ENCODE results near the gene GRB7. TPM values are rescaled to one million over a fixed set of nuclear protein-coding genes. Genes with fewer than 3 reads are reported as not detected.
A peak's percentile ranks its signal among the peaks of the same experiment; 100 is the strongest.

GRB7 gene
- total RNA-seq, 1 experiment from 2014 or later = 2,531 TPM

GRCh38 chr17:39754958-39755553, 17.3 kb downstream of the GRB7 start:
- peaks cover 64% of the 10 kb centered on the region for H3K36me3 Mint-ChIP-seq (ENCODE audit: insufficient read depth, unreplicated experiment)
- TSS peak; percentile 81 for BruUV-seq (replicated peaks)
- TF ChIP-seq CTCF (IDR thresholded peaks at IDR 0.05; ENCODE audit: unreplicated experiment) = no peak
- H3K9me3 Mint-ChIP-seq (ENCODE audit: low read depth, unreplicated experiment) = no peaks in the 10 kb centered on the region
- DNase-seq = no peak
- peak overlapping the region; percentile 63 for H3K4me3 Mint-ChIP-seq (ENCODE audit: low read depth, unreplicated experiment)
- CTCF ChIA-PET = interaction anchor here (0.6 to 161.2 kb wide), 41 partner anchors 28 to 927 kb away, joined by 3 to 42089 read pairs (median 20); partner anchors contain the start of genes ERBB2, FBXL20, GRB7 and GSDMA
- H3K27me3 Mint-ChIP-seq (ENCODE audit: unreplicated experiment) = peaks cover 37% of the 10 kb centered on the region
- intact Hi-C loops (cut with micrococcal nuclease; ENCODE audit: unreplicated experiment) = loop anchor here (1.0 to 5.0 kb wide), 19 partner anchors 16 to 225 kb away; partner anchors contain the start of genes IKZF3, MIEN1, PGAP3 and PSMD3
- peaks cover 53% of the 10 kb centered on the region for H3K4me1 Mint-ChIP-seq (ENCODE audit: low read depth, unreplicated experiment)
- H3K27ac Mint-ChIP-seq (ENCODE audit: unreplicated experiment) = peak overlapping the region; percentile 12

GRCh38 chr17:39755554-39756379, 18.0 kb downstream of the GRB7 start:
- H3K36me3 Mint-ChIP-seq (ENCODE audit: insufficient read depth, unreplicated experiment) = peaks cover 57% of the 10 kb centered on the region
- intact Hi-C loops (cut with micrococcal nuclease; ENCODE audit: unreplicated experiment) = no loop called here
- H3K4me1 Mint-ChIP-seq (ENCODE audit: low read depth, unreplicated experiment) = peaks cover 46% of the 10 kb centered on the region
- CTCF ChIA-PET = interaction anchor here (0.6 to 161.2 kb wide), 40 partner anchors 28 to 464 kb away, joined by 3 to 42089 read pairs (median 24); partner anchors contain the start of genes ERBB2, GRB7, GSDMA and GSDMB
- no peaks in the 10 kb centered on the region for H3K9me3 Mint-ChIP-seq (ENCODE audit: low read depth, unreplicated experiment)
- DNase-seq = peak; percentile 94
- H3K27ac Mint-ChIP-seq (ENCODE audit: unreplicated experiment) = peak overlapping the region; percentile 12
- no TSS peak for BruUV-seq (replicated peaks)
- peaks cover 37% of the 10 kb centered on the region for H3K27me3 Mint-ChIP-seq (ENCODE audit: unreplicated experiment)
- TF ChIP-seq CTCF (IDR thresholded peaks at IDR 0.05; ENCODE audit: unreplicated experiment) = no peak
- H3K4me3 Mint-ChIP-seq (ENCODE audit: low read depth, unreplicated experiment) = peak overlapping the region; percentile 63

GRCh38 chr17:39756380-39757079, 18.8 kb downstream of the GRB7 start:
- Mint-ChIP-seq H3K4me3 (ENCODE audit: low read depth, unreplicated experiment) (peak overlapping the region; percentile 63), H3K36me3 (ENCODE audit: insufficient read depth, unreplicated experiment) (peaks cover 50% of the 10 kb centered on the region), H3K27me3 (ENCODE audit: unreplicated experiment) (peaks cover 37% of the 10 kb centered on the region), H3K4me1 (ENCODE audit: low read depth, unreplicated experiment) (peaks cover 38% of the 10 kb centered on the region), H3K9me3 (ENCODE audit: low read depth, unreplicated experiment) (no peaks in the 10 kb centered on the region), H3K27ac (ENCODE audit: unreplicated experiment) (peak overlapping the region; percentile 1)
- CTCF ChIA-PET = interaction anchor here (0.6 to 161.2 kb wide), 31 partner anchors 29 to 475 kb away, joined by 3 to 42089 read pairs (median 54); partner anchors contain the start of genes ERBB2, GRB7, GSDMA and IKZF3
- BruUV-seq (replicated peaks) = no TSS peak
- no peak for DNase-seq
- TF ChIP-seq CTCF (IDR thresholded peaks at IDR 0.05; ENCODE audit: unreplicated experiment) = no peak
- intact Hi-C loops (cut with micrococcal nuclease; ENCODE audit: unreplicated experiment) = no loop called here

- intact Hi-C loops (cut with micrococcal nuclease; ENCODE audit: unreplicated experiment) = no loop called here
- DNase-seq = no peak
- H3K4me1 Mint-ChIP-seq (ENCODE audit: low read depth, unreplicated experiment) = peaks cover 31% of the 10 kb centered on the region
- H3K36me3 Mint-ChIP-seq (ENCODE audit: insufficient read depth, unreplicated experiment) = peaks cover 43% of the 10 kb centered on the region
- no TSS peak for BruUV-seq (replicated peaks)
- no peak overlapping the region for H3K27ac Mint-ChIP-seq (ENCODE audit: unreplicated experiment)
- no peaks in the 10 kb centered on the region for H3K9me3 Mint-ChIP-seq (ENCODE audit: low read depth, unreplicated experiment)
- TF ChIP-seq CTCF (IDR thresholded peaks at IDR 0.05; ENCODE audit: unreplicated experiment) = no peak
- no peak overlapping the region for H3K4me3 Mint-ChIP-seq (ENCODE audit: low read depth, unreplicated experiment)
- peaks cover 37% of the 10 kb centered on the region for H3K27me3 Mint-ChIP-seq (ENCODE audit: unreplicated experiment)
- CTCF ChIA-PET = interaction anchor here (0.6 to 161.2 kb wide), 28 partner anchors 30 to 474 kb away, joined by 3 to 42089 read pairs (median 78); partner anchors contain the start of genes ERBB2, GRB7, GSDMA and IKZF3
Measured at GRCh38 chr17:39757176-39757662, 19.5 kb downstream of the GRB7 start.
